Hepatocyte (in vitro differentiated cells): ENCODE measurements around the gene HAAO.
"Not testable (repeated sequence)": the region's sequence is repeated elsewhere in the genome, so short reads cannot be mapped to it uniquely, and the experiment has no call there.

Experiments used
- CTCF ChIP-seq: fragments of 200-600 bp; sonication (generic); IDR thresholded peaks from 2 replicates; pipeline ENCODE4 v1.5.1; 2016; ENCODE audit warnings: antibody characterized with exemption, mild to moderate bottlenecking; ENCODE audit not compliant: poor library complexity
- EZH2 ChIP-seq: fragments of 200-600 bp; sonication (generic); IDR thresholded peaks from 2 replicates; pipeline ENCODE4 v1.6.1; 2016; ENCODE audit warnings: antibody characterized with exemption, mild to moderate bottlenecking, borderline replicate concordance

DNA sequence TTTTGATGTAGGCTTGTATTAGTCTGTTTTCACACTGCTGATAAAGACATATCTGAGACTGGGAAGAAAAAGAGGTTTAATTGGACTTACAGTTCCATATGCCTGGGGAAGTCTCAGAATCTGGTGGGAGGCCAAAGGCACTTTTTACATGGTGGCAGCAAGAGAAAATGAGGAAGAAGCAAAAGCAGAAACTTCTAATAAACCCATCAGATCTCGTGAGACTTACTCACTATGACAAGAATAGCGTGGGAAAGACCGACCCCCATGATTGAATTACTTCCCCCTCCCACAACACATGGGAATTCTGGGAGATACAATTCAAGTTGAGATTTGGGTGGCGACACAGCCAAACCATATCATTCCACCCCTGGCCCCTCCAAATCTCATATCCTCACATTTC lies 61.1 kb downstream of the HAAO start:
- TF ChIP-seq CTCF, EZH2: not testable (repeated sequence)
